IMR-90 (cell line): Measurements from ENCODE around the gene AKAP13. TPM values are rescaled to one million over a fixed set of nuclear protein-coding genes. Genes with fewer than 3 reads are reported as not detected.

Source experiments
- ATAC-seq: fragments of 200-7000 bp; cut with Tn5 transposase; 2 replicates; pipeline ENCODE4 v1.9.1; 2020; ENCODE audit warnings: low read depth, mild to moderate bottlenecking, moderate library complexity
- BruUV-seq: library from RNA; stranded (reverse); fragments of 400-500 nt; replicated peaks from 2 replicates; lab custom pipeline; 2021; lab: Mats Ljungman, UMichigan
- CTCF ChIA-PET: fragments of 300-600 bp; formaldehyde crosslinking; extraction: SDS; loops from one replicate; lab custom pipeline; 2021; ENCODE audit warnings: antibody characterized with exemption; lab: Yijun Ruan, JAX
- POLR2A ChIA-PET: fragments of 300-600 bp; sonication (Branson Sonifier 250); formaldehyde crosslinking; loops from one replicate; lab custom pipeline; 2022; ENCODE audit warnings: antibody characterized with exemption; ENCODE audit not compliant: unreplicated experiment; lab: Charles Lee
- DNase-seq: peaks from one replicate; pipeline ENCODE4 v3.0.0; 2013
- H2AFZ ChIP-seq: replicated peaks from 2 replicates; pipeline ENCODE3; 2013; ENCODE audit warnings: low read length, mild to moderate bottlenecking; ENCODE audit not compliant: poor library complexity
- H2AK5ac ChIP-seq: 2 replicates; pipeline ENCODE4 v1.6.1; 2013; ENCODE audit warnings: low read depth, low read length, inconsistent platforms
- H2AK9ac ChIP-seq: replicated peaks from 2 replicates; pipeline ENCODE3; 2013; ENCODE audit warnings: mild to moderate bottlenecking, low read depth, low read length, moderate library complexity; ENCODE audit not compliant: poor library complexity
- H2BK120ac ChIP-seq: 2 replicates; pipeline ENCODE4 v1.6.1; 2013; ENCODE audit warnings: low read depth, low read length, inconsistent platforms
- H2BK15ac ChIP-seq: 3 replicates; pipeline ENCODE4 v1.6.1; 2013; ENCODE audit warnings: low read depth, low read length, inconsistent platforms
- H2BK20ac ChIP-seq: 2 replicates; pipeline ENCODE4 v1.6.1; 2013; ENCODE audit warnings: low read depth, mild to moderate bottlenecking, inconsistent platforms, low read length, moderate library complexity
- H2BK5ac ChIP-seq: 2 replicates; pipeline ENCODE4 v1.6.1; 2013; ENCODE audit warnings: mild to moderate bottlenecking, low read depth, low read length, inconsistent platforms; ENCODE audit not compliant: poor library complexity, severe bottlenecking
- H3K14ac ChIP-seq: replicated peaks from 2 replicates; pipeline ENCODE4 v1.6.1; 2013; ENCODE audit warnings: low read depth, low read length, inconsistent platforms
- H3K18ac ChIP-seq: 2 replicates; pipeline ENCODE4 v1.6.1; 2013; ENCODE audit warnings: low read depth, low read length, control low read depth
- H3K23ac ChIP-seq: 2 replicates; pipeline ENCODE4 v1.6.1; 2013; ENCODE audit warnings: low read depth, low read length, inconsistent platforms
- H3K27ac ChIP-seq: 2 replicates; pipeline ENCODE4 v1.5.1; 2013; ENCODE audit warnings: mild to moderate bottlenecking, control low read depth, low read length; ENCODE audit not compliant: insufficient read depth
- H3K27me3 ChIP-seq: 2 replicates; pipeline ENCODE4 v1.6.1; 2013; ENCODE audit warnings: low read length; ENCODE audit not compliant: control insufficient read depth, insufficient read depth
- H3K36me3 ChIP-seq: 2 replicates; pipeline ENCODE4 v1.6.1; 2013; ENCODE audit warnings: low read length, mixed read lengths; ENCODE audit not compliant: control insufficient read depth, insufficient read depth
- H3K4ac ChIP-seq: 2 replicates; pipeline ENCODE4 v1.6.1; 2013; ENCODE audit warnings: low read depth, low read length, inconsistent platforms
- H3K4me1 ChIP-seq: 2 replicates; pipeline ENCODE4 v1.6.1; 2013; ENCODE audit warnings: low read length, mixed read lengths; ENCODE audit not compliant: control insufficient read depth, insufficient read depth
- H3K4me2 ChIP-seq: 2 replicates; pipeline ENCODE4 v1.6.1; 2013; ENCODE audit warnings: low read depth, mild to moderate bottlenecking, control low read depth, low read length, moderate library complexity
- H3K4me3 ChIP-seq: 2 replicates; pipeline ENCODE4 v1.5.1; 2013; ENCODE audit warnings: low read depth, mild to moderate bottlenecking, control low read depth, low read length, moderate library complexity; ENCODE audit not compliant: insufficient read depth
- H3K56ac ChIP-seq: 2 replicates; pipeline ENCODE4 v1.6.1; 2013; ENCODE audit warnings: low read length, inconsistent platforms; ENCODE audit not compliant: insufficient read depth; ENCODE audit errors: extremely low read depth
- H3K79me1 ChIP-seq, 2 experiments: 2 replicates each; pipeline ENCODE4 v1.6.1; 2013; ENCODE audit warnings: low read length in 2 of 2, inconsistent platforms in 1 of 2, low read depth in 1 of 2
- H3K9ac ChIP-seq: 2 replicates; pipeline ENCODE4 v1.6.1; 2013; ENCODE audit warnings: low read depth, low read length, control low read depth
- H3K9me1 ChIP-seq: 2 replicates; pipeline ENCODE4 v1.6.1; 2013; ENCODE audit warnings: low read length, inconsistent platforms; ENCODE audit not compliant: insufficient read depth
- H3K9me3 ChIP-seq: 2 replicates; pipeline ENCODE4 v1.6.1; 2013; ENCODE audit warnings: low read length; ENCODE audit not compliant: control insufficient read depth, insufficient read depth
- H4K20me1 ChIP-seq: 2 replicates; pipeline ENCODE4 v1.6.1; 2013; ENCODE audit warnings: low read length, inconsistent platforms; ENCODE audit not compliant: insufficient read depth
- H4K5ac ChIP-seq: 2 replicates; pipeline ENCODE4 v1.6.1; 2013; ENCODE audit warnings: mild to moderate bottlenecking, low read depth, low read length, control low read depth
- H4K8ac ChIP-seq, 2 experiments: 2 replicates each; pipeline ENCODE4 v1.6.1; 2013; ENCODE audit warnings: low read depth in 2 of 2, low read length in 2 of 2, control low read depth in 1 of 2, inconsistent platforms in 1 of 2
- H4K91ac ChIP-seq: 2 replicates; pipeline ENCODE4 v1.6.1; 2013; ENCODE audit warnings: low read depth, low read length, inconsistent platforms; ENCODE audit not compliant: insufficient read depth
- CEBPB ChIP-seq: IDR thresholded peaks from 2 replicates; pipeline ENCODE4 v1.6.1; 2012; ENCODE audit warnings: low read depth, low read length, improper control_type of control experiment
- CHD1 ChIP-seq: IDR thresholded peaks from 2 replicates; pipeline ENCODE4 v1.6.1; 2012; ENCODE audit warnings: low read depth, low read length, improper control_type of control experiment
- POLR2A ChIP-seq: IDR thresholded peaks from 2 replicates; pipeline ENCODE4 v1.6.1; 2012; ENCODE audit warnings: mild to moderate bottlenecking, low read depth, low read length
- WGBS, 2 experiments: methylation state at CpG; one replicate each; pipeline versions ENCODE4 v1.1.5 to v1.1.7; 2013; ENCODE audit warnings: missing lambda C conversion rate in 2 of 2; ENCODE audit not compliant: insufficient read length in 1 of 2; ENCODE audit errors: extremely low coverage in 2 of 2; 5-methylcytosine and 5-hydroxymethylcytosine counted together
- dilution Hi-C: fragments of 300-500 bp; cut with HindIII; formaldehyde crosslinking; loops from one replicate; pipeline ENCODE4 v1.14.3; 2018; ENCODE audit warnings: low sequenced_read_pairs; ENCODE audit not compliant: unreplicated experiment
- in situ Hi-C: fragments of 300-500 bp; cut with MboI; formaldehyde crosslinking; loops from 3 replicates; pipeline ENCODE4 v1.14.3; 2019; ENCODE audit warnings: low sequenced_read_pairs, inconsistent platforms, mixed read lengths
- intact Hi-C: fragments of 100-400 bp; cut with micrococcal nuclease; formaldehyde crosslinking; loops from 2 replicates; pipeline ENCODE4 v1.10.0; 2022
- polyA plus RNA-seq, 3 experiments: library from polyadenylated mRNA; depleted of rRNA; stranded (reverse); fragments of >200 nt; gene quantifications; 2 replicates each; pipeline ENCODE4 v1.2.3, GENCODE V29; 2012; ENCODE audit warnings: low replicate concordance in 1 of 3
- total RNA-seq: library from RNA; depleted of rRNA; stranded (reverse); fragments of >200 nt; gene quantifications from 2 replicates; pipeline ENCODE4 v1.2.3, GENCODE V29; 2012

Gene AKAP13
- total and polyA plus RNA-seq, 2 of the 4 experiments (the other 2 are of a cell fraction), result 10.4 to 46.4 TPM

DNA sequence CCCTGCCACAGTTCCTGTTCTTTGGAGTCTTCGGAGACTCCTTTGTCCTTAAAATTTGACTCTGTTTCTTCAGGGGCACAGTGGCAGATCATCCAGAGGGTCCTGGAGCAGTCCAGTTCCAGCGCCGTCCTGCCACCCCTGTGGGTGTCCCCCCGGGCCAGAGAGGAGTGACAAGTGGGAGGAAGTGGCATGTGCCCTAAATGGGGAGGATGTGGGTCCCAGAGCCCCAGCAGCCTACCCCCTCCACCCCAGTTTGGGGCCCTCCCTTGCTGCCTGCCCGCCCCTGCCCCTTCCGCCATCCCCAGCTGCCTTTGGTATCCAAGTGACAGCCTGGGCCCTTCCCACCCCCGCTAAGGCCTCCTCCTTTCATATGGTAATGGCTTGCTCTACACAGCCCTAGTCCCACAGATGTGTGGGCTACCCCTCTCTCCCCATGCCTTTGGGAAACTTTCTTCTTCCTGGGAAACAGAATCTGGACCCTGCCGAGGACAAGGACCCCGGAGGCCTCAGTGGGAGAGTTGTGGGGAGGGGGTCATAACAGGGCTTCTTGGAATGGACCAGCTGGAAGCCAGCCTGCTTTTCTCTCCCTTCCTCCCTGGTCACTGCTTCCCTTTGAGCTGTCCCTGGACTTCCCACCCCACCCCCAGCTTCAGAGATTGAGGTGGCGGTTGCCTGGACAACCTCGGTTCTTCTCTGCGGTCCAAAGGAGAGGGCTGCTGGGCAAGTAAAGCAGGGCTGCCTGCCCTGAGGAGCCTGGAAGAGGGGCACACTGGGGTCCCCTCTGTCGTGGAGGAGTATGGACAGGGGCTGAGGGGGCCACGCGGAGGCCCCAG, 371.1 kb downstream of the AKAP13 start:
- H3K4me2 ChIP-seq, result no peak overlapping the region
- H2AK9ac ChIP-seq, result no peak overlapping the region
- H2AFZ ChIP-seq, result no peak overlapping the region
- no peak overlapping the region for H2BK5ac ChIP-seq
- peaks cover 11% of the 10 kb centered on the region for H3K36me3 ChIP-seq
- WGBS, 2 experiments, result 30% methylated on average over 2 of the region's 15 CpGs; no CpG with 5 or more reads in 1 of the 2 experiments
- no peak overlapping the region for H3K23ac ChIP-seq
- POLR2A ChIA-PET, result no interaction called here
- no peak overlapping the region for H4K8ac ChIP-seq
- CTCF ChIA-PET, result no interaction called here
- no TSS peak for BruUV-seq
- TF ChIP-seq POLR2A (no peak), CHD1 (no peak), CEBPB (no peak)
- H3K18ac ChIP-seq, result no peak overlapping the region
- H3K9me3 ChIP-seq, result no peaks in the 10 kb centered on the region
- H3K9me1 ChIP-seq, result no peaks in the 10 kb centered on the region
- no peak for ATAC-seq
- no peak overlapping the region for H4K91ac ChIP-seq
- intact Hi-C loops (no loop called here), in situ Hi-C loops (no loop called here), dilution Hi-C loops (no loop called here)
- H2BK120ac ChIP-seq, result no peak overlapping the region
- H3K27ac ChIP-seq, result no peak overlapping the region
- no peak overlapping the region for H3K56ac ChIP-seq
- no peak overlapping the region for H4K5ac ChIP-seq
- no peak overlapping the region for H2AK5ac ChIP-seq
- H3K14ac ChIP-seq, result no peak overlapping the region
- no peak for DNase-seq
- no peak overlapping the region for H3K4me3 ChIP-seq
- H4K20me1 ChIP-seq, result no peaks in the 10 kb centered on the region
- no peaks in the 10 kb centered on the region for H3K4me1 ChIP-seq
- H2BK15ac ChIP-seq, result no peak overlapping the region
- H2BK20ac ChIP-seq, result no peak overlapping the region
- no peak overlapping the region for H3K4ac ChIP-seq
- H3K9ac ChIP-seq, result no peak overlapping the region
- H3K27me3 ChIP-seq, result no peaks in the 10 kb centered on the region
- no peaks in the 10 kb centered on the region; a peak in 2 of 4 replicates for H3K79me1 ChIP-seq
